RWPE1 (cell line): ENCODE measurements around the gene AURKAIP1.

Experiments used
- CTCF ChIA-PET: fragments of 350-600 bp; sonication (Branson Sonifier 250); formaldehyde crosslinking; extraction: SDS; loops from one replicate; lab custom pipeline; 2021; lab: Yijun Ruan, JAX
- POLR2A ChIA-PET: fragments of 400-600 bp; formaldehyde crosslinking; extraction: SDS; loops from one replicate; lab custom pipeline; 2020; ENCODE audit warnings: antibody characterized with exemption; ENCODE audit not compliant: low non-redundant PET; lab: Yijun Ruan, JAX
- DNase-seq: peaks from one replicate; pipeline ENCODE4 v3.0.0; 2012; ENCODE audit warnings: low spot score
- H3K27ac ChIP-seq: fragments of 450-650 bp; 2 replicates; pipeline ENCODE4 v1.5.1; 2017
- TF ChIP-seq, protein P1 (sequence below): fragments of 450-650 bp; conservative IDR thresholded peaks from 2 replicates; pipeline ENCODE4 v1.5.1; 2017; ENCODE audit warnings: low read depth, mild to moderate bottlenecking

The AURKAIP1 gene

GRCh38 chr1:1376551-1377226 is 1.7 kb upstream of the AURKAIP1 start:
- peak overlapping the region; percentile 90 for H3K27ac ChIP-seq
- ChIA-PET CTCF (interaction anchor here (0.7 to 1.1 kb wide), 2 partner anchors 21 to 128 kb away, joined by 3 to 5 read pairs; no protein-coding TSS in a partner anchor), POLR2A (no interaction called here)
- TF ChIP-seq, protein P1, sequence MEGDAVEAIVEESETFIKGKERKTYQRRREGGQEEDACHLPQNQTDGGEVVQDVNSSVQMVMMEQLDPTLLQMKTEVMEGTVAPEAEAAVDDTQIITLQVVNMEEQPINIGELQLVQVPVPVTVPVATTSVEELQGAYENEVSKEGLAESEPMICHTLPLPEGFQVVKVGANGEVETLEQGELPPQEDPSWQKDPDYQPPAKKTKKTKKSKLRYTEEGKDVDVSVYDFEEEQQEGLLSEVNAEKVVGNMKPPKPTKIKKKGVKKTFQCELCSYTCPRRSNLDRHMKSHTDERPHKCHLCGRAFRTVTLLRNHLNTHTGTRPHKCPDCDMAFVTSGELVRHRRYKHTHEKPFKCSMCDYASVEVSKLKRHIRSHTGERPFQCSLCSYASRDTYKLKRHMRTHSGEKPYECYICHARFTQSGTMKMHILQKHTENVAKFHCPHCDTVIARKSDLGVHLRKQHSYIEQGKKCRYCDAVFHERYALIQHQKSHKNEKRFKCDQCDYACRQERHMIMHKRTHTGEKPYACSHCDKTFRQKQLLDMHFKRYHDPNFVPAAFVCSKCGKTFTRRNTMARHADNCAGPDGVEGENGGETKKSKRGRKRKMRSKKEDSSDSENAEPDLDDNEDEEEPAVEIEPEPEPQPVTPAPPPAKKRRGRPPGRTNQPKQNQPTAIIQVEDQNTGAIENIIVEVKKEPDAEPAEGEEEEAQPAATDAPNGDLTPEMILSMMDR: no peak
- no peak for DNase-seq

DNA sequence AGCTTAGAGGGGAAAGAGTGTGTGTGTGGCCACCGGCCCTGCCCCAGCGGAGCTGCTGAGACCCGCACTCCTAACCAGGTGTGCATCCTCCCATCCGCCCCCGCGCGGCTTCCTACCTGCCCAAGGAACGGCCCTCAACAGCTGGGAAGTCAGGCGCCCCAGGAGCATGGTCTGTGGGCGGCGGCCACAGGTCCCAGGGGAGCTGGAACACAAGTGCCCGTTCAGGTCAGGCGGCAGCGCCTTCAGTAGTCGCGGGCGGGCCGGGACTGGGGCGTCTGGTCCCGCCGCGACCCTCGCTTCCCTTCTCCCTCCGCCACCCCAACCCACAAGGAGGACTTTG is 448 bp downstream of the AURKAIP1 start:
- TF ChIP-seq, protein P1: no peak
- no peak for DNase-seq
- H3K27ac ChIP-seq: peak overlapping the region; percentile 90
- ChIA-PET POLR2A (interaction anchor here (0.6 kb wide), 1 partner anchor 166 kb away, joined by 3 read pairs; no protein-coding TSS in a partner anchor), CTCF (interaction anchor here (0.6 to 1.8 kb wide), 2 partner anchors 26 to 165 kb away, joined by 3 to 6 read pairs; no protein-coding TSS in a partner anchor)

GRCh38 chr1:1373815-1374588 is 1.0 kb downstream of the AURKAIP1 start:
- H3K27ac ChIP-seq: peak overlapping the region; percentile 90
- CTCF ChIA-PET: interaction anchor here (0.6 to 2.1 kb wide), 4 partner anchors 22 to 164 kb away, joined by 3 to 10 read pairs (median 4); no protein-coding TSS in a partner anchor
- POLR2A ChIA-PET: interaction anchor here (0.6 kb wide), 1 partner anchor 165 kb away, joined by 3 read pairs; no protein-coding TSS in a partner anchor
- no peak for DNase-seq
- TF ChIP-seq, protein P1: no peak

GRCh38 chr1:1373051-1373814 is 1.8 kb downstream of the AURKAIP1 start:
- ChIA-PET POLR2A (interaction anchor here (0.6 kb wide), 1 partner anchor 9 kb away, joined by 3 read pairs; no protein-coding TSS in a partner anchor), CTCF (interaction anchor here (0.8 to 2.1 kb wide), 4 partner anchors 22 to 73 kb away, joined by 3 to 10 read pairs (median 3); no protein-coding TSS in a partner anchor)
- peak overlapping the region; percentile 90 for H3K27ac ChIP-seq
- DNase-seq: no peak
- TF ChIP-seq, protein P1: no peak

- TF ChIP-seq, protein P1: peak; percentile 94
- ChIA-PET CTCF (interaction anchor here (0.5 to 2.1 kb wide), 15 partner anchors 9 to 388 kb away, joined by 3 to 10 read pairs (median 3); no protein-coding TSS in a partner anchor), POLR2A (interaction anchor here (0.6 kb wide), 1 partner anchor 10 kb away, joined by 3 read pairs; no protein-coding TSS in a partner anchor)
- peak overlapping the region; percentile 90 for H3K27ac ChIP-seq
- DNase-seq: no peak
Observed at GRCh38 chr1:1371746-1372711, 3.0 kb downstream of the AURKAIP1 start.
